Activated CD4-positive, alpha-beta T cell treated with anti-CD3 and anti-CD28 coated beads for 48 hours (primary cell): ENCODE data around the gene TMEM209.

Experiments
- DNase-seq: peaks from one replicate; pipeline ENCODE4 v3.0.0-alpha.2; 2020

Gene TMEM209

GRCh38 chr7:130118801-130119200 lies 86.4 kb downstream of the TMEM209 start:
- no peak for DNase-seq

GRCh38 chr7:130118294-130118693 lies 86.9 kb downstream of the TMEM209 start:
- no peak for DNase-seq

GRCh38 chr7:130114776-130115175 lies 90.4 kb downstream of the TMEM209 start:
- DNase-seq = no peak
